Glutamatergic neuron (in vitro differentiated cells): ENCODE results near the gene MDM1. TPM values are rescaled to one million over a fixed set of nuclear protein-coding genes. Genes with fewer than 3 reads are reported as not detected.

Source experiments
- total RNA-seq: library from RNA; stranded (reverse); fragmentation: NEBNext Ultra II Directional; extraction: Animal tissue kit (Norgen Biotek cat#: 25700); gene quantifications from one replicate; pipeline ENCODE4 v1.2.1, GENCODE V29; 2021; ENCODE audit not compliant: unreplicated experiment

The MDM1 gene
- total RNA-seq, 1 donor from 2014 or later: 7.9 TPM

Other genes with a start within 250 kb of the MDM1 start
- gene IFNG, start 172.6 kb downstream of the MDM1 start, total RNA-seq: not detected
- not detected for gene IL26, start 106.6 kb downstream of the MDM1 start, total RNA-seq
- not detected for gene IL22, start 78.8 kb downstream of the MDM1 start, total RNA-seq